Right atrium auricular region (tissue), 2 donors: ENCODE measurements around the gene SFSWAP. TPM values are rescaled to one million over a fixed set of nuclear protein-coding genes. Genes with fewer than 3 reads are reported as not detected.

ENCODE experiments used
- DNase-seq: peaks from one replicate; pipeline ENCODE4 v3.0.0-alpha.2; 2019; ENCODE audit warnings: low spot score
- H3K27ac ChIP-seq, 2 donors: fragments of 200-600 bp; sonication (generic); 1 replicate in 1 of 2; 2 replicates in 1 of 2; pipeline ENCODE4 v1.5.1; 2016 to 2019
- H3K27me3 ChIP-seq, 2 donors: fragments of 200-600 bp; sonication (generic); one replicate each; pipeline versions ENCODE4 v1.5.1 to v1.6.0; 2017 to 2019
- H3K36me3 ChIP-seq: fragments of 200-600 bp; sonication (generic); one replicate; pipeline ENCODE4 v1.5.1; 2016
- H3K4me1 ChIP-seq, 2 donors: fragments of 200-600 bp; sonication (generic); one replicate each; pipeline versions ENCODE4 v1.5.1 to v1.6.0; 2017 to 2019
- H3K4me3 ChIP-seq, 2 donors: fragments of 200-600 bp; sonication (generic); 1 replicate in 1 of 2; 2 replicates in 1 of 2; pipeline ENCODE4 v1.5.1; 2017 to 2019; ENCODE audit warnings: mild to moderate bottlenecking in 1 of 2, moderate library complexity in 1 of 2
- H3K9me3 ChIP-seq, 2 donors: fragments of 200-600 bp; sonication (generic); one replicate each; pipeline ENCODE4 v1.5.1; 2019
- CTCF ChIP-seq, 2 donors: fragments of 200-600 bp; sonication (generic); IDR thresholded peaks; one replicate each; pipeline ENCODE4 v1.5.1; 2019; ENCODE audit warnings: antibody characterized with exemption in 2 of 2
- total RNA-seq, 2 donors: library from RNA; depleted of rRNA; stranded (reverse); fragments of >200 nt; gene quantifications; one replicate each; pipeline ENCODE4 v1.1.0, GENCODE V29; 2016

The SFSWAP gene
- total RNA-seq, 2 donors from 2014 or later = 11.4 to 12.3 TPM

- DNase-seq = no peak
- Histone ChIP-seq H3K4me1 (no peaks in the 10 kb centered on the region), H3K9me3 (no peaks in the 10 kb centered on the region), H3K27me3 (no peaks in the 10 kb centered on the region), H3K36me3 (no peaks in the 10 kb centered on the region), H3K4me3 (no peak overlapping the region), H3K27ac (no peak overlapping the region)
- no peak for TF ChIP-seq CTCF (IDR thresholded peaks at IDR 0.05)
These were observed 17.7 kb upstream of the SFSWAP start for GRCh38 chr12:131693149-131693548.

- H3K27me3 ChIP-seq = no peaks in the 10 kb centered on the region
- no peak for DNase-seq
- no peaks in the 10 kb centered on the region for H3K4me1 ChIP-seq
- H3K4me3 ChIP-seq = no peak overlapping the region
- TF ChIP-seq CTCF (IDR thresholded peaks at IDR 0.05) = no peak
- no peaks in the 10 kb centered on the region for H3K36me3 ChIP-seq
- H3K9me3 ChIP-seq = no peaks in the 10 kb centered on the region
- H3K27ac ChIP-seq = no peak overlapping the region
These were observed 16.6 kb upstream of the SFSWAP start for GRCh38 chr12:131694116-131694838.

- H3K4me1 ChIP-seq = no peaks in the 10 kb centered on the region
- H3K27ac ChIP-seq = no peak overlapping the region
- no peak overlapping the region for H3K4me3 ChIP-seq
- H3K27me3 ChIP-seq = no peaks in the 10 kb centered on the region
- no peak for DNase-seq
- no peak for TF ChIP-seq CTCF (IDR thresholded peaks at IDR 0.05)
- no peaks in the 10 kb centered on the region for H3K36me3 ChIP-seq
- H3K9me3 ChIP-seq = no peaks in the 10 kb centered on the region
These were observed 14.9 kb upstream of the SFSWAP start for GRCh38 chr12:131695968-131696367.

- H3K9me3 ChIP-seq = peaks cover 0 to 6% of the 10 kb centered on the region in 2 donors
- no peaks in the 10 kb centered on the region for H3K4me1 ChIP-seq
- no peak for TF ChIP-seq CTCF (IDR thresholded peaks at IDR 0.05)
- no peak overlapping the region for H3K4me3 ChIP-seq
- no peaks in the 10 kb centered on the region for H3K27me3 ChIP-seq
- H3K36me3 ChIP-seq = no peaks in the 10 kb centered on the region
- no peak for DNase-seq
- H3K27ac ChIP-seq = no peak overlapping the region
These were observed 12.6 kb upstream of the SFSWAP start for GRCh38 chr12:131698286-131698685.

GRCh38 chr12:131699434-131699833, 11.5 kb upstream of the SFSWAP start:
- Histone ChIP-seq H3K27ac (no peak overlapping the region), H3K9me3 (peaks cover 2 to 18% of the 10 kb centered on the region in 2 donors), H3K4me3 (no peak overlapping the region), H3K27me3 (no peaks in the 10 kb centered on the region), H3K36me3 (no peaks in the 10 kb centered on the region), H3K4me1 (no peaks in the 10 kb centered on the region)
- no peak for TF ChIP-seq CTCF (IDR thresholded peaks at IDR 0.05)
- DNase-seq = no peak

GRCh38 chr12:131700271-131700670, 10.6 kb upstream of the SFSWAP start:
- Histone ChIP-seq H3K9me3 (peaks cover 3 to 25% of the 10 kb centered on the region in 2 donors), H3K4me3 (no peak overlapping the region), H3K27me3 (no peaks in the 10 kb centered on the region), H3K36me3 (no peaks in the 10 kb centered on the region), H3K27ac (no peak overlapping the region), H3K4me1 (no peaks in the 10 kb centered on the region)
- no peak for DNase-seq
- TF ChIP-seq CTCF (IDR thresholded peaks at IDR 0.05) = no peak
